ENCODE data around the gene CACNG5.
A peak's percentile ranks its signal among the peaks of the same experiment; 100 is the strongest.

Gene CACNG5

GRCh38 chr17:66910651-66911285 lies 75.9 kb downstream of the CACNG5 start:
- DNase-seq = no peak

DNA sequence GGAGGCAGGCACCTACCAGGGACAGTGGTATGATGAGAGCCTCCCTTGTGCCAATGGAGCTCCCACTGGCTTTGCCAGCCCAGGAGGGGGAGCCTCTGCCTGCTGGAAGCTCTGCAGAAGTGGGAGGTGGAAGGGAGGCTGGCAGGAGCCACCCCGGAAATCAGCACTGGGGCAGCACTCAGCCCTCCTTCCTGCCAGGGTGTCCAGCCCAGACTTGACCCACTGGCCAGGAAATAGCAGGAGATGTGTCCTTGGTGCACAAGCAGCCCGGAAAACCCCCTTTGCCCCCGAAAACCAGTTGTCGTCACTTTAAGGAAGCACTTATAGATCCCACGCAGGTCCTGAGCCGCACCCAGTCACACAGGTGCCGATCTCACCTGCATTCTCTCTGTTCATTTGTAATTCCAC lies 80.3 kb downstream of the CACNG5 start:
- peak; percentile 43 for DNase-seq

- DNase-seq = no peak
Measured at GRCh38 chr17:66915792-66916191, 80.9 kb downstream of the CACNG5 start.

DNA sequence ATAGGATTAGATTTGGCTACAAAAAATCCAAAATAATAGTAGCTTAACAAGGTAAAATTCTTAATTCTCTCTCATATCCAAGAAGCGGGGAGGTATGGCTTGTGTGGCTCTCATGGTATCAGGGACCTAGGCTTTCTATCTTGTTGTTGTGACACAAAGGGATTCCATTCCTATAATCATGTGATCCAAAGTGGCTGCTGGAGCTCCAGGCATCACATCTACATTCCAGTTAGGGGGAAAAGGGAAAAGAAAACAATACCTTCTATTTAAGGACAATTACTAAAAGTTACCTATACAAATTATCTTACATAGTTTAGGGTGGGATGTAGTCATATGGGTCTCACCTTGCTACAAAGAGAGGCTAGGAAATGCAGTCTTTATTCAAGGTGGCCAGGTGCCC lies 82.0 kb downstream of the CACNG5 start:
- DNase-seq = no peak

GRCh38 chr17:66918896-66919295 lies 84.0 kb downstream of the CACNG5 start:
- no peak for DNase-seq

GRCh38 chr17:66920435-66920834 lies 85.5 kb downstream of the CACNG5 start:
- no peak for DNase-seq

GRCh38 chr17:66920950-66921349 lies 86.0 kb downstream of the CACNG5 start:
- DNase-seq = no peak

DNA sequence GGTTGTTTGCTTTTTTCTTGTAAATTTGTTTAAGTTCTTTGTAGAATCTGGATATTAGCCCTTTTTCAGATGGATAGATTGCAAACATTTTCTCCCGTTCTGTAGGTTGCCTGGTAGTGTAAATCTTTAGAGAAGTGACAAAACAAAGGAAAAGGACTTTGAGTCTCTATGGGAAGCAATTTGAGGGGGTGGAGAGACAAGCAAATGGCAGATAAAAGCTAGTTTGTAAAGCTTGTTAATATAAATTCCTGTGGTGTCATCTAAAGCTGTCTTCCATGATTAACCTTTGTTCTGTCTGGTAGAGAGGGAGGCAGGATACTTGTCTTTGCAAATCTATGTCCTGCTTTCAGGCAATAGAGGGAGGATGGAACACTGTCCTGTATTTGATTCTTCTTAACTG lies 89.0 kb downstream of the CACNG5 start:
- DNase-seq = no peak

- no peak for DNase-seq
Measured at GRCh38 chr17:66925811-66926500, 91.0 kb downstream of the CACNG5 start.

GRCh38 chr17:66928949-66929348 lies 94.0 kb downstream of the CACNG5 start:
- no peak for DNase-seq

DNA sequence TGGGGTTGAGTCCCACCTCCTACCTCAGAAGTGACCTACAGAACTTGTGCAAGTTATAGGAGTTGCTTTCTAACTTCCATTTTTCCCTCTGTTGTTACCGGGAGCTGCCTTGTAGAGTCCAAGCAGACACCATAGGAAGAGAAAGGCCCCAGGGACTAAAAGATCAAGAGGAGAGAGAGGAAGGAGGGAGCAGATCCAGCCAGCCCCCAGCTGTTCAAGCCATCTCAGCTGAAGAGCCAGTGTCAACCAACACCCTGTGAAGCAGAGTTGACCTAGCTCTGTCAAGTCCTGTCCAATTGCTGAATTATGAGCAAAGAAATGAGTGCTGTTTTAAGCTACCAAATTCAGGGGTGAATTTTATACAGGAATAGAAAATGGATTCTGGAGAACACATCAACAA lies 94.7 kb downstream of the CACNG5 start:
- DNase-seq = no peak

GRCh38 chr17:66930933-66931332 lies 96.0 kb downstream of the CACNG5 start:
- DNase-seq = no peak

DNA sequence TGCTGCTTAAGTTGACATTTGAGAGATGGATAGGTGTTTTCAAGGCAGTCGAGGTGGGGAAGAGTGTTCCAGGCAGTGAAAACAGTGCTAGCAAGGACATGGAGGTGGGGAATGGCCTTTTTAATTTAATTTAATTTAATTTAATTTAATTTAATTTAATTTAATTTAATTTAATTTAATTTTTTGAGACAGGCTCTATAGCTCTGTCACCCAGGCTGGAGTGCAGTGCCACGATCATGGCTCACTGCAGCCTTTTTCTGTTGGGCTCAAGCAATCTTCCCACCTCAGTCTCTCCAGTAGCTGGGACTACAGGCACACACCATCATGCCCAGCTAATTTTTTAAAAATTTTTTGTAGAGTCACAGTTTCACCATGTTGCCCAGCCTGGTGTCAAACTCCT lies 97.4 kb downstream of the CACNG5 start:
- no peak for DNase-seq

GRCh38 chr17:66934040-66934439 lies 99.1 kb downstream of the CACNG5 start:
- no peak for DNase-seq
